ENCODE data around the gene FRMPD4. TPM values are rescaled to one million over a fixed set of nuclear protein-coding genes. Genes with fewer than 3 reads are reported as not detected.

The FRMPD4 gene
- polyA plus RNA-seq, 2 of the 4 experiments (the other 2 are of a cell fraction) = 0.08 to 0.28 TPM

DNA sequence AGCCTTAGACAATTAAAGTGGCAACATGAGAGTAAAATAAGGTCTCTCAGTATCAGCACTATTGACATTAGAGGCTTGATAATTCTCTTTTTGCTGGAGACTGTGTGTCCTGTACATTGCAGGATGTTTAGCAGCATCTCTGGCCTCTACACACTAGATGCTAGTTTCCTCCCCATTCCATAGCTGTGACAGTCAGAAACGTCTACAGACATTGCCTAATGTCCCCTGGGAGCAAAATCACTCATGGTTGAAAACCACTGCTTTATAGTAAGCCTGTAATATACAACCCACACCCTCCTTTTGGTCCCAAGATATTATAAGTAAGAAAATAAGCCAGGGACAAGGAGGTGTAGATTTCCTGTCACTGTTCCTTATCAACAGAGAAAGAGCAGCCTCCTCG lies 166.0 kb downstream of the FRMPD4 start:
- ChIA-PET CTCF (no interaction called here), POLR2A (no interaction called here)
- H3K27ac ChIP-seq = no peak overlapping the region; a peak in 1 of 6 replicates
- 47% methylated on average over 2 of the region's 2 CpGs for WGBS (ENCODE audit: missing lambda C conversion rate)
- no peak for ATAC-seq
- H3K4me1 ChIP-seq = peaks cover 22% of the 10 kb centered on the region
- no peak overlapping the region for H3K4me2 ChIP-seq
- H3K9me3 ChIP-seq = no peaks in the 10 kb centered on the region
- H3K4me3 ChIP-seq = no peak overlapping the region
- DNase-seq (ENCODE audit: low read depth in 1 of 2, low spot score in 1 of 2) = no peak
- TF ChIP-seq NFE2L2 (conservative IDR thresholded peaks at IDR 0.05; ENCODE audit: low read length) = no peak
- TF ChIP-seq, protein P1, sequence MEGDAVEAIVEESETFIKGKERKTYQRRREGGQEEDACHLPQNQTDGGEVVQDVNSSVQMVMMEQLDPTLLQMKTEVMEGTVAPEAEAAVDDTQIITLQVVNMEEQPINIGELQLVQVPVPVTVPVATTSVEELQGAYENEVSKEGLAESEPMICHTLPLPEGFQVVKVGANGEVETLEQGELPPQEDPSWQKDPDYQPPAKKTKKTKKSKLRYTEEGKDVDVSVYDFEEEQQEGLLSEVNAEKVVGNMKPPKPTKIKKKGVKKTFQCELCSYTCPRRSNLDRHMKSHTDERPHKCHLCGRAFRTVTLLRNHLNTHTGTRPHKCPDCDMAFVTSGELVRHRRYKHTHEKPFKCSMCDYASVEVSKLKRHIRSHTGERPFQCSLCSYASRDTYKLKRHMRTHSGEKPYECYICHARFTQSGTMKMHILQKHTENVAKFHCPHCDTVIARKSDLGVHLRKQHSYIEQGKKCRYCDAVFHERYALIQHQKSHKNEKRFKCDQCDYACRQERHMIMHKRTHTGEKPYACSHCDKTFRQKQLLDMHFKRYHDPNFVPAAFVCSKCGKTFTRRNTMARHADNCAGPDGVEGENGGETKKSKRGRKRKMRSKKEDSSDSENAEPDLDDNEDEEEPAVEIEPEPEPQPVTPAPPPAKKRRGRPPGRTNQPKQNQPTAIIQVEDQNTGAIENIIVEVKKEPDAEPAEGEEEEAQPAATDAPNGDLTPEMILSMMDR (IDR thresholded peaks at IDR 0.05) = no peak
- TF ChIP-seq EP300 (IDR thresholded peaks at IDR 0.05) = no peak
- no peak for TF ChIP-seq FOXS1 (CRISPR knock-in tag; IDR thresholded peaks at IDR 0.05)
- TF ChIP-seq KDM5A (IDR thresholded peaks at IDR 0.05) = no peak
- no peak for TF ChIP-seq CHD4 (IDR thresholded peaks at IDR 0.05; ENCODE audit: borderline replicate concordance)
- TF ChIP-seq CBX2 (IDR thresholded peaks at IDR 0.05; ENCODE audit: borderline replicate concordance, low read depth) = no peak
- TF ChIP-seq ZNF302 (CRISPR knock-in tag; IDR thresholded peaks at IDR 0.05) = no peak
- TF ChIP-seq ZFP36 (IDR thresholded peaks at IDR 0.05; ENCODE audit: borderline replicate concordance, partially characterized antibody) = no peak
- FAIRE-seq = no peak

DNA sequence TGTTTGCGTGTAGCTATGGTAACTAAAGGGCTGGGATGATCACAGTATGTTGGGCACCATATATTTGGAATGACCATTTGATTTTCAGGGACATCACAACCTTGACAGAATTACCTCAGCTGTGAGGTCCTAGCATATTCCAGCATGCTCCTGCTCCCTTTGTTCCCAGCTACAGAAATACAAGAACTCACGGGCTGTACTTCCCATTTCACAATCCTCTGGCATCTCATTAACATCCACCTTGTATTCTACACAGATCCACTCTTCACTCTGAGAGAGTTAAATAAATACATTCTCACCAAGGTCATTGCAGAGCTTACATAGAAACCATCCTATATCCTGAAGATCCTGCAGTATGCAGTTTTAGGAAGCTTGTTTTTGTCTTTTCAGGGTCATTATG lies 169.7 kb downstream of the FRMPD4 start:
- peaks cover 40% of the 10 kb centered on the region for H3K4me1 ChIP-seq
- CTCF ChIA-PET = interaction anchor here (0.7 kb wide), 1 partner anchor 341 kb away, joined by 3 read pairs; no protein-coding TSS in a partner anchor
- 40% methylated on average over 2 of the region's 2 CpGs for WGBS (ENCODE audit: missing lambda C conversion rate)
- ATAC-seq (peak; percentile 11 to 64; a peak in 5 of 6 replicates), FAIRE-seq (no peak), DNase-seq (ENCODE audit: low read depth in 1 of 2, low spot score in 1 of 2) (peak in 1 of 2 experiments; percentile 18)
- peak overlapping the region; percentile 27; the same call in 1 of the 3 replicates for H3K4me3 ChIP-seq
- peak overlapping the region; percentile 80 to 81 for H3K27ac ChIP-seq
- peak overlapping the region; percentile 86 for H3K4me2 ChIP-seq
- H3K9me3 ChIP-seq = no peaks in the 10 kb centered on the region
- POLR2A ChIA-PET = no interaction called here
- no peak for TF ChIP-seq FOSL2 (IDR thresholded peaks at IDR 0.05)
- no peak for TF ChIP-seq FOSL2 (CRISPR knock-in tag; IDR thresholded peaks at IDR 0.05)
- TF ChIP-seq, protein P2, sequence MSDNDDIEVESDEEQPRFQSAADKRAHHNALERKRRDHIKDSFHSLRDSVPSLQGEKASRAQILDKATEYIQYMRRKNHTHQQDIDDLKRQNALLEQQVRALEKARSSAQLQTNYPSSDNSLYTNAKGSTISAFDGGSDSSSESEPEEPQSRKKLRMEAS (IDR thresholded peaks at IDR 0.05) = no peak

DNA sequence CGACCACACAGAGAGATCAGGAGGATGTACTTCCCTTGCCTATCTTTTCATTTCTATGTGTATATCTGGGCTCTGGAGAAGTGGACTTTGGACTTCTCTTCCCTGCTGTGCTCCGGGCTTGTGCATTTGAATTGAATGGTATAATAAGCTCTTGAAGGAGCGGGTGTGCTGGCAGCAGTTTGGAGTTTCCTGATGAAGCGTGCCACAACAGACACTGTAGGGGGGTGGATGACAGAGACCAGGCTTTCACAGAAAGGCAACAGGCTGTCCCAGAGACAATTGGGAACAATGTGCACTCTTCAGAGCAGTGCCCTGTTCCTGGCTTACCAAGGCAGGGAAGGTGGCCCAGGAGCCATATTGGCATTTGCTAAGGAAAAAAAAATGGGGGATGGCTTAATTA lies 170.1 kb downstream of the FRMPD4 start:
- peak overlapping the region; percentile 80 to 81 for H3K27ac ChIP-seq
- ATAC-seq (peak; percentile 61 to 70; a peak in 5 of 6 replicates), FAIRE-seq (no peak), DNase-seq (ENCODE audit: low read depth in 1 of 2, low spot score in 1 of 2) (peak in 1 of 2 experiments; percentile 47)
- POLR2A ChIA-PET = no interaction called here
- 9% methylated on average over 4 of the region's 4 CpGs for WGBS (ENCODE audit: missing lambda C conversion rate)
- CTCF ChIA-PET = interaction anchor here (0.7 to 0.9 kb wide), 2 partner anchors 135 to 341 kb away, joined by 3 read pairs; no protein-coding TSS in a partner anchor
- peaks cover 40% of the 10 kb centered on the region for H3K4me1 ChIP-seq
- H3K9me3 ChIP-seq = no peaks in the 10 kb centered on the region
- H3K4me2 ChIP-seq = peak overlapping the region; percentile 86
- H3K4me3 ChIP-seq = peak overlapping the region; percentile 27; the same call in 1 of the 3 replicates
- TF ChIP-seq, protein P3, sequence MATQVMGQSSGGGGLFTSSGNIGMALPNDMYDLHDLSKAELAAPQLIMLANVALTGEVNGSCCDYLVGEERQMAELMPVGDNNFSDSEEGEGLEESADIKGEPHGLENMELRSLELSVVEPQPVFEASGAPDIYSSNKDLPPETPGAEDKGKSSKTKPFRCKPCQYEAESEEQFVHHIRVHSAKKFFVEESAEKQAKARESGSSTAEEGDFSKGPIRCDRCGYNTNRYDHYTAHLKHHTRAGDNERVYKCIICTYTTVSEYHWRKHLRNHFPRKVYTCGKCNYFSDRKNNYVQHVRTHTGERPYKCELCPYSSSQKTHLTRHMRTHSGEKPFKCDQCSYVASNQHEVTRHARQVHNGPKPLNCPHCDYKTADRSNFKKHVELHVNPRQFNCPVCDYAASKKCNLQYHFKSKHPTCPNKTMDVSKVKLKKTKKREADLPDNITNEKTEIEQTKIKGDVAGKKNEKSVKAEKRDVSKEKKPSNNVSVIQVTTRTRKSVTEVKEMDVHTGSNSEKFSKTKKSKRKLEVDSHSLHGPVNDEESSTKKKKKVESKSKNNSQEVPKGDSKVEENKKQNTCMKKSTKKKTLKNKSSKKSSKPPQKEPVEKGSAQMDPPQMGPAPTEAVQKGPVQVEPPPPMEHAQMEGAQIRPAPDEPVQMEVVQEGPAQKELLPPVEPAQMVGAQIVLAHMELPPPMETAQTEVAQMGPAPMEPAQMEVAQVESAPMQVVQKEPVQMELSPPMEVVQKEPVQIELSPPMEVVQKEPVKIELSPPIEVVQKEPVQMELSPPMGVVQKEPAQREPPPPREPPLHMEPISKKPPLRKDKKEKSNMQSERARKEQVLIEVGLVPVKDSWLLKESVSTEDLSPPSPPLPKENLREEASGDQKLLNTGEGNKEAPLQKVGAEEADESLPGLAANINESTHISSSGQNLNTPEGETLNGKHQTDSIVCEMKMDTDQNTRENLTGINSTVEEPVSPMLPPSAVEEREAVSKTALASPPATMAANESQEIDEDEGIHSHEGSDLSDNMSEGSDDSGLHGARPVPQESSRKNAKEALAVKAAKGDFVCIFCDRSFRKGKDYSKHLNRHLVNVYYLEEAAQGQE (IDR thresholded peaks at IDR 0.05) = no peak
- TF ChIP-seq HOXB13 (CRISPR knock-in tag; IDR thresholded peaks at IDR 0.05; ENCODE audit: low read depth) (no peak), ZC3H11A (IDR thresholded peaks at IDR 0.05) (no peak), ESRRA (IDR thresholded peaks at IDR 0.05; ENCODE audit: borderline replicate concordance, low read length) (no peak), CHD4 (IDR thresholded peaks at IDR 0.05; ENCODE audit: borderline replicate concordance) (no peak), HDAC2 (IDR thresholded peaks at IDR 0.05) (no peak), HEYL (CRISPR knock-in tag; IDR thresholded peaks at IDR 0.05) (no peak), SREBF2 (IDR thresholded peaks at IDR 0.05) (no peak), PHF8 (IDR thresholded peaks at IDR 0.05; ENCODE audit: borderline replicate concordance, low read depth) (no peak), FOSL2 (IDR thresholded peaks at IDR 0.05) (no peak), FOSL2 (CRISPR knock-in tag; IDR thresholded peaks at IDR 0.05) (no peak), POLR2AphosphoS2 (conservative IDR thresholded peaks at IDR 0.05; ENCODE audit: low read length) (no peak)
- TF ChIP-seq, protein P4, sequence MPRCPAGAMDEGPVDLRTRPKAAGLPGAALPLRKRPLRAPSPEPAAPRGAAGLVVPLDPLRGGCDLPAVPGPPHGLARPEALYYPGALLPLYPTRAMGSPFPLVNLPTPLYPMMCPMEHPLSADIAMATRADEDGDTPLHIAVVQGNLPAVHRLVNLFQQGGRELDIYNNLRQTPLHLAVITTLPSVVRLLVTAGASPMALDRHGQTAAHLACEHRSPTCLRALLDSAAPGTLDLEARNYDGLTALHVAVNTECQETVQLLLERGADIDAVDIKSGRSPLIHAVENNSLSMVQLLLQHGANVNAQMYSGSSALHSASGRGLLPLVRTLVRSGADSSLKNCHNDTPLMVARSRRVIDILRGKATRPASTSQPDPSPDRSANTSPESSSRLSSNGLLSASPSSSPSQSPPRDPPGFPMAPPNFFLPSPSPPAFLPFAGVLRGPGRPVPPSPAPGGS (IDR thresholded peaks at IDR 0.05) = no peak
- TF ChIP-seq, protein P5, sequence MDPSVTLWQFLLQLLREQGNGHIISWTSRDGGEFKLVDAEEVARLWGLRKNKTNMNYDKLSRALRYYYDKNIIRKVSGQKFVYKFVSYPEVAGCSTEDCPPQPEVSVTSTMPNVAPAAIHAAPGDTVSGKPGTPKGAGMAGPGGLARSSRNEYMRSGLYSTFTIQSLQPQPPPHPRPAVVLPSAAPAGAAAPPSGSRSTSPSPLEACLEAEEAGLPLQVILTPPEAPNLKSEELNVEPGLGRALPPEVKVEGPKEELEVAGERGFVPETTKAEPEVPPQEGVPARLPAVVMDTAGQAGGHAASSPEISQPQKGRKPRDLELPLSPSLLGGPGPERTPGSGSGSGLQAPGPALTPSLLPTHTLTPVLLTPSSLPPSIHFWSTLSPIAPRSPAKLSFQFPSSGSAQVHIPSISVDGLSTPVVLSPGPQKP (IDR thresholded peaks at IDR 0.05; ENCODE audit: low read depth, low read length) = no peak
- TF ChIP-seq, protein P6, sequence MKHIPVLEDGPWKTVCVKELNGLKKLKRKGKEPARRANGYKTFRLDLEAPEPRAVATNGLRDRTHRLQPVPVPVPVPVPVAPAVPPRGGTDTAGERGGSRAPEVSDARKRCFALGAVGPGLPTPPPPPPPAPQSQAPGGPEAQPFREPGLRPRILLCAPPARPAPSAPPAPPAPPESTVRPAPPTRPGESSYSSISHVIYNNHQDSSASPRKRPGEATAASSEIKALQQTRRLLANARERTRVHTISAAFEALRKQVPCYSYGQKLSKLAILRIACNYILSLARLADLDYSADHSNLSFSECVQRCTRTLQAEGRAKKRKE (CRISPR knock-in tag; IDR thresholded peaks at IDR 0.05; ENCODE audit: low read depth) = no peak

Data from A549 (cell line).